Suprapubic skin (tissue), 4 donors: ENCODE measurements around the gene ATIC. TPM values are rescaled to one million over a fixed set of nuclear protein-coding genes. Genes with fewer than 3 reads are reported as not detected.

Experiments
- DNase-seq, 2 donors: peaks; one replicate each; pipeline ENCODE4 v3.0.0-alpha.2; 2019; ENCODE audit warnings: low spot score in 2 of 2
- H3K27ac ChIP-seq: fragments of 200-600 bp; sonication (generic); one replicate; pipeline ENCODE4 v1.5.1; 2019
- H3K27me3 ChIP-seq: fragments of 200-600 bp; sonication (generic); one replicate; pipeline ENCODE4 v1.5.1; 2019
- H3K36me3 ChIP-seq: fragments of 200-600 bp; sonication (generic); one replicate; pipeline ENCODE4 v1.5.1; 2019
- H3K4me1 ChIP-seq: fragments of 200-600 bp; sonication (generic); one replicate; pipeline ENCODE4 v1.5.1; 2019
- H3K4me3 ChIP-seq: fragments of 200-600 bp; sonication (generic); one replicate; pipeline ENCODE4 v1.5.1; 2019; ENCODE audit warnings: mild to moderate bottlenecking
- H3K9me3 ChIP-seq: fragments of 200-600 bp; sonication (generic); one replicate; pipeline ENCODE4 v1.5.1; 2019
- EP300 ChIP-seq: sonication (generic); formaldehyde crosslinking; IDR thresholded peaks from one replicate; pipeline ENCODE4 v1.6.1; 2017; ENCODE audit warnings: antibody characterized with exemption
- POLR2A ChIP-seq, 2 donors: fragments of 450-650 bp; IDR thresholded peaks; one replicate each; pipeline ENCODE4 v1.6.1; 2017; ENCODE audit warnings: antibody characterized with exemption in 2 of 2, mild to moderate bottlenecking in 2 of 2, moderate library complexity in 2 of 2
- POLR2AphosphoS5 ChIP-seq, 3 donors: sonication (generic); formaldehyde crosslinking; IDR thresholded peaks; one replicate each; pipeline ENCODE4 v1.6.1; 2017; ENCODE audit warnings: antibody characterized with exemption in 3 of 3
- WGBS: methylation state at CpG from one replicate; pipeline ENCODE4 v1.1.5; 2018; 5-methylcytosine and 5-hydroxymethylcytosine counted together
- total RNA-seq, 4 donors: library from RNA; depleted of rRNA; stranded (reverse); fragments of >200 nt; gene quantifications; one replicate each; pipeline ENCODE4 v1.1.0, GENCODE V29; 2016
- TF ChIP-seq, protein P1 (sequence below), 2 donors: fragments of 200-600 bp in 1 of 2; fragments of 450-650 bp in 1 of 2; sonication (generic) in 1 of 2; IDR thresholded peaks; one replicate each; pipeline ENCODE4 v1.5.1; 2016 to 2019; ENCODE audit warnings: antibody characterized with exemption in 2 of 2, mild to moderate bottlenecking in 1 of 2, moderate library complexity in 1 of 2

Gene ATIC
- total RNA-seq, 4 donors from 2014 or later = 22.7 to 49.8 (median 29.8) TPM

DNA sequence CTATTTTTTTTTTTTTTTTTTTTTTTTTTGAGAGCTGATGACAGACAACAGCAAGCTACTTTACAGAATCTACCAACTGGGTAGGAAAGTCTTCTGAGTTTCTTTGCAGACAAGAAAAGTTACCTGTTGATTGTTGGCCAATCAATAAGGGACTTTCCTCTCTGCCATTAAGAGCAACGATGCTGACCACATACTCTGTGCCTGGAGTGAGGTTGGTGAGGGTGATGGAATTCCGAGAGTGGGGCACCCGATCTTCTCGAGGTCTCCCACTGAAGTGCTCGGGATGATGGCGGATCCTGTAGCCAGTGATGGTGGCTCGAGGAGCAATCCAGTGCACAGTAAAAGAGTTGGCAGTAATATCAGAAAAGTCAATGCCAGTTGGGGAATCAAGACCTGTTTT lies 74.7 kb downstream of the ATIC start:
- H3K9me3 ChIP-seq = no peaks in the 10 kb centered on the region
- TF ChIP-seq, protein P1, sequence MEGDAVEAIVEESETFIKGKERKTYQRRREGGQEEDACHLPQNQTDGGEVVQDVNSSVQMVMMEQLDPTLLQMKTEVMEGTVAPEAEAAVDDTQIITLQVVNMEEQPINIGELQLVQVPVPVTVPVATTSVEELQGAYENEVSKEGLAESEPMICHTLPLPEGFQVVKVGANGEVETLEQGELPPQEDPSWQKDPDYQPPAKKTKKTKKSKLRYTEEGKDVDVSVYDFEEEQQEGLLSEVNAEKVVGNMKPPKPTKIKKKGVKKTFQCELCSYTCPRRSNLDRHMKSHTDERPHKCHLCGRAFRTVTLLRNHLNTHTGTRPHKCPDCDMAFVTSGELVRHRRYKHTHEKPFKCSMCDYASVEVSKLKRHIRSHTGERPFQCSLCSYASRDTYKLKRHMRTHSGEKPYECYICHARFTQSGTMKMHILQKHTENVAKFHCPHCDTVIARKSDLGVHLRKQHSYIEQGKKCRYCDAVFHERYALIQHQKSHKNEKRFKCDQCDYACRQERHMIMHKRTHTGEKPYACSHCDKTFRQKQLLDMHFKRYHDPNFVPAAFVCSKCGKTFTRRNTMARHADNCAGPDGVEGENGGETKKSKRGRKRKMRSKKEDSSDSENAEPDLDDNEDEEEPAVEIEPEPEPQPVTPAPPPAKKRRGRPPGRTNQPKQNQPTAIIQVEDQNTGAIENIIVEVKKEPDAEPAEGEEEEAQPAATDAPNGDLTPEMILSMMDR (IDR thresholded peaks at IDR 0.05) = no peak
- peaks cover 26% of the 10 kb centered on the region for H3K36me3 ChIP-seq
- H3K4me1 ChIP-seq = no peaks in the 10 kb centered on the region
- DNase-seq = no peak
- H3K27ac ChIP-seq = no peak overlapping the region
- 96% methylated on average over 7 of the region's 7 CpGs for WGBS
- H3K27me3 ChIP-seq = no peaks in the 10 kb centered on the region
- no peak overlapping the region for H3K4me3 ChIP-seq

DNA sequence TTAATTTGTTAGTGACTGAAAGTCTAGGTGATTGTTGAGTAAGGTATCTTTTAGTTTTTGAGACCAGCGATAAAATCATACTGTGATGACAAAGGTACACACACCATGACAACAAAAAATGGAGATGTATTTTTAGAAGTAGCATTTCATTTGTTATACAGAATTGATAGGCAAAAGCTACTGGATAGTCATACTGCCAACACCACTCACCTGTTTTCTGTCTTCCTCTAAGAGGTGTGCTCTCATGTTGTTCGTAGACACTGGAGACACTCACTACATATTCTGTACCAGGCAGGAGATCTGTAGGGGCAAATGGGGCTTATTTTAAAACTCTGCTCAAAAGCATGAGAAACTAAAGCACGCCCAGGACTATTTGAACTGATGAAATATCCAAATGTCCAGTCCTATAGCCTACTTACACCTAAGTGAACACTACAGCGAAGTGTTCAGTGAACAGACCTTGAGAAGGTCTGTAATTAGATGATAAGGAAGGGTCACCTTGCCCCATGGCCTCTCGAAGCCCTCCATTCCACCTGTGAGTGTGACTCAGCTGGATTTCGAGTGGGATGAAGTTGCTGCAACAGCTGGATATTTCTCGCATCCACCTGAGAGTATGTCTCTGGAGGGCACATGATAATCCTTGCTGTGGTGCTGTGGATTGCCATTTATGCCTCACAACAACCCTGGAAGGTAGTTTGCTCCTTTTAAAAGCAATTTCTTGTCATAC lies 76.3 kb downstream of the ATIC start:
- Histone ChIP-seq H3K27me3 (no peaks in the 10 kb centered on the region), H3K4me1 (no peaks in the 10 kb centered on the region), H3K4me3 (no peak overlapping the region), H3K27ac (no peak overlapping the region), H3K36me3 (peaks cover 29% of the 10 kb centered on the region), H3K9me3 (no peaks in the 10 kb centered on the region)
- no peak for DNase-seq
- WGBS = 89% methylated on average over 7 of the region's 7 CpGs
- TF ChIP-seq EP300 = no peak
- TF ChIP-seq POLR2A (IDR thresholded peaks at IDR 0.05) = no peak
- no peak for TF ChIP-seq POLR2AphosphoS5 (IDR thresholded peaks at IDR 0.05)
- TF ChIP-seq, protein P1 (IDR thresholded peaks at IDR 0.05) = no peak

DNA sequence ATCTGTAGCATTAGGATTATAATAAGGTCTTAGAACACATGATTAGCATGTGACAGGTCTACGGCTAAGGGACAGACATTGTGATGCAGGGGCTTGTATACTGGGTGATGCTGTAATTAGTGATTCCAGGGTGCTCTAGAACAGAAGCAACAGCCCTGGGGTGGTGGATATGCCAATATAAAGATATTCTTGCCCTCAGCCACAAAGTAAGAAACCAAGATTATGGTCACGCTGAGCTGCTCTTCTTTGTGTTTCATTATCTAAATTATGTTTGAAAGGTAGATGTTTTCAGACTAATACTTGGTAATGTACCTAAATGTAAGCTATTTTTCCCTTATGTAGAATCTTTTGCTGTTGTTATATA lies 78.7 kb downstream of the ATIC start:
- H3K4me3 ChIP-seq = no peak overlapping the region
- TF ChIP-seq POLR2AphosphoS5 (IDR thresholded peaks at IDR 0.05) = no peak
- H3K27me3 ChIP-seq = no peaks in the 10 kb centered on the region
- no peaks in the 10 kb centered on the region for H3K4me1 ChIP-seq
- WGBS = 96% methylated on average over 2 of the region's 2 CpGs
- H3K36me3 ChIP-seq = peaks cover 23% of the 10 kb centered on the region
- H3K9me3 ChIP-seq = no peaks in the 10 kb centered on the region
- H3K27ac ChIP-seq = no peak overlapping the region
- no peak for DNase-seq

DNA sequence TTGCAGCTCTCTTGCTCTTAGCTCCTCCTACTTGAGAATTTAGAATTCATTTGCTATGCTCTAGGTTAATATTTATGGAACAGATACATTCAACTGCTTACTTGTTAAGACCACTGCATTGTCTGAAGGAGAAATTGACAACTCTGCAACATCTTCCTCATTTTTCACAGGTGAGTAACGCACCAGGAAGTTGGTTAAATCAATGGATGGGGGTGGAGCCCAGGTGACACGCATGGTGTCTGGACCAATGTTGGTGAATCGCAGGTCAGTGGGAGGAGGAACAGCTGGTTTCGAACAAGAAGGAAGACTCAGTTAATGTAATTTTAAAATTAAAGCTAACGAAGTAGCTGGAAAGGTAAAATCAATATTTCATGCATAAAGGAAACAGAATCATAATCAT lies 79.7 kb downstream of the ATIC start:
- TF ChIP-seq POLR2AphosphoS5 (IDR thresholded peaks at IDR 0.05) (no peak), POLR2A (IDR thresholded peaks at IDR 0.05) (no peak), EP300 (no peak)
- TF ChIP-seq, protein P1 (IDR thresholded peaks at IDR 0.05) = no peak
- Histone ChIP-seq H3K9me3 (no peaks in the 10 kb centered on the region), H3K27me3 (no peaks in the 10 kb centered on the region), H3K27ac (no peak overlapping the region), H3K36me3 (peaks cover 23% of the 10 kb centered on the region), H3K4me3 (no peak overlapping the region), H3K4me1 (no peaks in the 10 kb centered on the region)
- 94% methylated on average over 5 of the region's 5 CpGs for WGBS
- no peak for DNase-seq

DNA sequence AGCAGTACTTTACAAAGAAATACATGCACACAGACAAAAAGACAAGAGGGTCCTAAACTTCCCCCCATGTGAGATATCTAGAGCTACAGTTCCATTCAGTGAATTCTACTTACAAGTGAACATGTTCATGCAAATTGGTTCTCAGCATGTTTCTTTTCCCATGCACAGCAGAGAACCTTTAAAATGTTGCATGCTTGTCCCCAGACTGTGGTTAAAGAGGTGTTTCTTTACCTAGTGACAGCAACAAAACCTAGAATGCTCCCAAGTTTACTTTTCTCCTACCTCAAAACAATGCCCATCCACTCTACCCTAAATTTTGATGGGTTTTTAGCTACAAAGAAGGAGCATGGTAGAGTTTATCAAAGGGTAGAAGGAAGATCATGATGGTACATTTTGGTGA lies 80.3 kb downstream of the ATIC start:
- no peaks in the 10 kb centered on the region for H3K4me1 ChIP-seq
- no peaks in the 10 kb centered on the region for H3K9me3 ChIP-seq
- H3K36me3 ChIP-seq = peaks cover 20% of the 10 kb centered on the region
- DNase-seq = no peak
- H3K27me3 ChIP-seq = no peaks in the 10 kb centered on the region
- H3K27ac ChIP-seq = no peak overlapping the region
- TF ChIP-seq, protein P1 (IDR thresholded peaks at IDR 0.05) = no peak
- no peak for TF ChIP-seq POLR2A (IDR thresholded peaks at IDR 0.05)
- TF ChIP-seq EP300 = no peak
- no peak for TF ChIP-seq POLR2AphosphoS5 (IDR thresholded peaks at IDR 0.05)
- no peak overlapping the region for H3K4me3 ChIP-seq

DNA sequence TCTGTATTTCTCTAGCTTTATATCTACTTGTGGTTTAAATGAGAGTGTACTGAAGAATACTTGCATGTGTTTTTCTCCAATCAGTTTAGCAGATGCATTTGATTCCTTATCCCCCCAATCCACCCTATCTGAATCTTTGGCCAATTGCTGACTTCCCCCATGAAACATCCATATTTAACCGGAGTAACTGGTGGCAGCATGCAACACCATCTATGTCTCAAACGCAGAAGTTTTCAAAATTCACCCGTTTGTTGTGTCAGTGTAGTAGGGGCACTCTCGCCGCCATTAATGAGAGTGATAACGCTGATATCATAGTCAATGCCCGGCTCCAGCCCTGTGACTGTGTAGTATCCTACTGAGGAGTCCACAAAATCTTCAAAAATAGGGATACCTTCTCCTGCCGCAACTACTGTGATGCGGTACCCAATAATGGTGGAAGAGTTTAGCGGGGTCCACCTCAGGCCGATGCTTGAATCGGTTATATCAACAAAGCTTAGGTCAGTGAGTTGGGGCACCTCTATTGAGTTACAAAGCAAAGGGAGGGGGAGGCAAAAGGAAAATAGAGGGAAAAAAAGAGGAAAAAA lies 80.9 kb downstream of the ATIC start:
- TF ChIP-seq, protein P1 (IDR thresholded peaks at IDR 0.05) = no peak
- TF ChIP-seq EP300 (no peak), POLR2A (IDR thresholded peaks at IDR 0.05) (no peak)
- Histone ChIP-seq H3K27me3 (no peaks in the 10 kb centered on the region), H3K27ac (no peak overlapping the region), H3K4me3 (no peak overlapping the region), H3K4me1 (no peaks in the 10 kb centered on the region), H3K9me3 (no peaks in the 10 kb centered on the region), H3K36me3 (peaks cover 20% of the 10 kb centered on the region)
- WGBS = 95% methylated on average over 12 of the region's 12 CpGs
- no peak for DNase-seq
